Bone marrow (tissue), 2 donors: ENCODE results near the gene LCN6.
"Not testable (repeated sequence)": the region's sequence is repeated elsewhere in the genome, so short reads cannot be mapped to it uniquely, and the experiment has no call there.

ENCODE experiments used
- DNase-seq, 2 donors: peaks; one replicate each; lab custom pipeline; 2025; lab: John Stamatoyannopoulos, UW

The LCN6 gene

DNA sequence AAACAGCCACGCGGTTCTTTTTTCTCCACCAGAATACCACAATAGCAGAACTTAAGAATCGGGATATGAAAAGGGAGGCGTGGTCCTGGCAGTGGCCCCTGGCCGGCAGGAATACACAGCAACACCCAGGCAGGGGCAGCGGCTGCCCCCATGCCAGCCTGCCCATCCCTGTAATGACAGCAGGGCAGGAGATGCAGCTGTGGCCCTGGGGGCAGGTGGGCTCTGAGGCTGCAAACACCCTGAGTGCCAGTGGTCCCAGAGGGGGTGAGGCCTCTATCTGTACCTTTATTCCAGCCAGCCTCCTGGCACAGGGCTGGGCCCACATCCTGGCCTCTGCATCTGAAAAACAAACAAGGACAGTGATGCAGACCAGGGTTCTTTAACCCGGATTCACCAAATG lies 23.6 kb downstream of the LCN6 start:
- DNase-seq = no peak

DNA sequence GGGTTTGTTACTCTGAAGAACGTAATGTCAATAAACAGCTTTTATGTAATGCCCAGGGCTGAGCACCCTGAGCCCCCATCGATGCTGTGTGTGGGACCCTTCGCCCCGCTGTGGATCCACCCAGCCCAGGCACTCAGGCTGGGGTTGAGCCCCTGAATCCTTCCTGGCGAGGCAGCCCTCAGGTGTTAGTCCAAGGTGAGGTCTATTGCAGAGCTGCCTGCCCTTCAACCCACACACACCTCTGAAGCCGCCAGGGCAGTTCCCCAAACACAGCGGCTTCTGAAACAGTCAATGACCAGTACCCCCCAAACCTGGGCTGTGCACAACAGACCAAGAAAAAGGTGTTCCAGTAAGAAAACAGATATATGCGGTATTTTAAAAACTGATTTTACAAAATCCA lies 24.3 kb downstream of the LCN6 start:
- DNase-seq = no peak

DNA sequence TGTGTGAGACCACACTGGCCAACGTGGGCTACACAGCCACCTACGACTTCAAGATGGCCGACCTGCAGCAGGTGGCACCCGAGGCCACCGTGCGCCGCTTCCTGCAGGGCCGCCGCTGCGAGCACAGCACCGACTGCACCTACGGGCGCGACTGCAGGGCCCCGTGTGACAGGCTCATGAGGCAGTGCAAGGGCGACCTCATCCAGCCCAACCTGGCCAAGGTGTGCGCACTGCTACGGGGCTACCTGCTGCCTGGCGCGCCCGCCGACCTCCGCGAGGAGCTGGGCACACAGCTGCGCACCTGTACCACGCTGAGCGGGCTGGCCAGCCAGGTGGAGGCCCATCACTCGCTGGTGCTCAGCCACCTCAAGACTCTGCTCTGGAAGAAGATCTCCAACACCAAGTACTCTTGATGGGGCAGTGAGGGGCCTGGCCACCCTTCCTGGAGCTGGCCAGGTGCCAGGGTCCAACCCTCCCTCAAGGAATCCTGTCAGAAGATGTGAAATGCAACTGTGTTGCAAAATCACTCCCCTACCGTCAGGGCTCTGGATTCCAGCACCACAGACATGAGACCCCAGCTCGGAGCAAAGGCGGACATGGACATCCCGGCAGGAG lies 24.9 kb downstream of the LCN6 start:
- no peak for DNase-seq

DNA sequence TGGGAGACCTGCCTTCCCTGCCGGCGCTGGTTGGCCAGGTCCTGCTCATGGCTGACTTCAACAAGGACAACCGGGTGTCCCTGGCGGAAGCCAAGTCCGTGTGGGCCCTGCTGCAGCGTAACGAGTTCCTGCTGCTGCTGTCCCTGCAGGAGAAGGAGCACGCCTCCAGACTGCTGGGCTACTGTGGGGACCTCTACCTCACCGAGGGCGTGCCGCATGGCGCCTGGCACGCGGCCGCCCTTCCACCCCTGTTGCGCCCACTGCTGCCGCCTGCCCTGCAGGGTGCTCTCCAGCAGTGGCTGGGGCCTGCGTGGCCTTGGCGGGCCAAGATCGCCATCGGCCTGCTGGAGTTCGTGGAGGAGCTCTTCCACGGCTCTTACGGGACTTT lies 25.4 kb downstream of the LCN6 start:
- DNase-seq = no peak

DNA sequence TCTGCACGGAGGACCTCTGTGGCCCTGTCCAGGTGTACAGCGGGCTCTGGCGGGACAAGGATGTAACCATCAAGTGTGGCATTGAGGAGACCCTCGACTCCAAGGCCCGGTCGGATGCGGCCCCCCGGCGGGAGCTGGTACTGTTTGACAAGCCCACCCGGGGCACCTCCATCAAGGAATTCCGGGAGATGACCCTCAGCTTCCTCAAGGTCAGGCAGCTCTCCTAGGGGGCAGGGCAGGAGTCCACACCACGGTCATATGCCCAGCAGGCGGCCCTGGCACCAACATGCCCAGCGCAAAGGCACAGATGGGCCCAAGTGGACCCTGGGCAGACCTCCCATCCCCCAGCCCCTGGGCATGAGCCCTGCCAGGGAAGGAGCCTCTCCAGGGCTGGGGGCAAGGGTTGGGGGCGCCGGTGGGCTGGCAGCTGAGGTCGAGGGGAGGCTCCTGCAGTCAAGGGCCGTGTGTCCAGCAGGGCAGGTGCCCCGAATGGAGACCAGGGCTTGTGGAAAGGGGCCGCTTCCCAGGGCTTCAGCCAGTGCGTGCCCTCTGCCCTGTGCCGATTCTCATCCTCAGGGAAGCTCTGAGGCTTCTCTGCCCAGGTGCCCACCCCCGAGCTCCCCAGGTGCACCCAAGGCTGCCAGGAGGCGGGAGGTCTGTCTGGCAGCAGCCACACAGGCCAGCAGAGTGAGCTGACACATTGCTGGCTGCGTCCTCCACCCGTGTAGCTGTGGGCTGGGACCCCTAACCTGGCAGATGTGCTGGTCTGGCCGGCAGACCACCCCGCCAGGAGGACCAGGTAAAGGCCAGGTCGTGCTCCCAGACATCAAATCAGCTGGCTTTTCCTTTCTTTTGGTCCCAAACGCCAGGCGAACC lies 26.0 kb downstream of the LCN6 start:
- DNase-seq = no peak

DNA sequence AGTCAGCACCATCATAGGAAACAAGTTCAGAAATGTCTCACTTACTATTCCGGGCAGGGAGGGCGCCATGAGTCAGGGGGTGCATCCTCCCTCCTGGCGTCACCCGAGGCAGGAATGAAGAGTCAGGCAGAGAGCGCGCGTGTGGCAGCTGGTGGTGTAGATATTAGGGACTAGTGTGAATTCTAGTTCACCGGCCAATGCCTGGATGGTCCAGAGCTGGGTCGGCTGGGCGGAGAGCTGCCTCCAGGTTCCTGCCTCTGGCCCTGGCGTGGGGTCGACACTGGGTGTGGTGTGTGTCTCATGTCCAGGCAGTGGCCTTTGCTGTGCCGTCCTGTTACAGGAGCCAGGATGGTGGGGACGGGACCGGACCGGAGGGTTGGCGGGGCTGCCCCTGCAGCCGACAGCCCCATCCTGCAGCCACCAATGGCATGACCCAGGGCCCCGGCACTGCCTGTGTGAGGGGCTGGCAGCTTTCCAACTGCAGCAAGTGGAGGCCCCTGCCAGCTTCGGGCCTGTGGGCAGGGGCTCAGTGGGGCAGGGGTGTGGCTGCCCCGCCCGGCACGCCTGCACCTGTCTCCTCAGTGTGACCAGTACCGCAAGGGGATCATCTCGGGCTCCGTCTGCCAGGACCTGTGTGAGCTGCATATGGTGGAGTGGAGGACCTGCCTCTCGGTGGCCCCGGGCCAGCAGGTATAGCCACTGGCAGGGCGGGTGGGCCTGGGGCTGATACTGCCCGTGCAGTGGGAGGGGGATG lies 26.8 kb downstream of the LCN6 start:
- no peak for DNase-seq

DNA sequence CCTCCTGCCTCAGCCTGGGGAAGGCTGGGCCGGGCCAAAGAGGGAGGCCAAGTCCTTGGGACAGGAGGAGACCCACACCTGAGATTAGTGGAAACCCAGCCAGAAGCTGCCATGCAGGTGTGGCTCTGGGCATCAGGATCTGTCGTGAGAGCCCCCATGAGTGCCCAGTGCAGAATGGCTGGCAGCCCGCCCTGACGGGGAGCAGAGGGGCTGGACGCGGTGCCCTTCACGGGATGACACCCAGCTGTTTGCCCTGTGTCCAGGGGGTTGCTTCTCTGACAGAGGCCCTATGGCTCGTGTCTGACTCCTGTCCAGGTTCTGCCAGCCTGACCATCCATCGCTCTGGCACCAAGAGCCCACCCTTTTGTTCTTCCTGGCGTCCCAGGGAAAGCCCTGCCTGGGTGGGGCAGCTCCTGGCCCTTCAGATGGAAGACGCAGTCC lies 27.4 kb downstream of the LCN6 start:
- no peak for DNase-seq

DNA sequence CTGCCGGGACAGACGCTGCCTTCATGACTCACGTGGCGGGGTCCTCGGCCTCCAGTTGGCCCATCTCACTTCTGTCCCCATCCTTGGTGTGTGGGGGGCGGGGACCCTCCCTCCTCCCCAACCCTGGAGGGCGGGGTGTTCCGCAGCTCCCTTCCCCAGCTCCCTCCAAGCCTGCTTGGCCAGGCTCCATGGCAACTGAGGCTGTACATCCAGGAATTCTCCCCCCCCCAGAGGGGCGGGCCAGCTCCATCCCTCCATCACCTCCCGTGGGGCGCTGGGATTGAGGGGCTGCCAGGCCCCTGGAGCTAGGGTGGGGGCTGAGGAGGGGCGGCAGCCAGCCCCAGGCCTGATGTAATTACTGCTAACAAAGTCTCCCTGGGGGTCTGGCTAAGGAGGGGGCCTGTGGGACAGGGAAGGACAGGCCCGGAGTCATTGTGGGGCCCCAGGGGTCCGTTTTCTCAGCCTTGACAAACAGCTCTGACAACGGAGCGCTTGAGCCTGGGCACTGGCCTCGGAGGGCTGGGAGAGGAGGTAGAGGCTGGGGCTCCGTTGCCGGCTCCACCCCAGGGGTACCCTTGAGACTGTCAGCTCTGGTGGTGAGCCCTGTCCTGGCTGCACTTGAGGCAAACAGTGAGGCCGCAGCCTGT lies 28.0 kb downstream of the LCN6 start:
- DNase-seq = no peak

DNA sequence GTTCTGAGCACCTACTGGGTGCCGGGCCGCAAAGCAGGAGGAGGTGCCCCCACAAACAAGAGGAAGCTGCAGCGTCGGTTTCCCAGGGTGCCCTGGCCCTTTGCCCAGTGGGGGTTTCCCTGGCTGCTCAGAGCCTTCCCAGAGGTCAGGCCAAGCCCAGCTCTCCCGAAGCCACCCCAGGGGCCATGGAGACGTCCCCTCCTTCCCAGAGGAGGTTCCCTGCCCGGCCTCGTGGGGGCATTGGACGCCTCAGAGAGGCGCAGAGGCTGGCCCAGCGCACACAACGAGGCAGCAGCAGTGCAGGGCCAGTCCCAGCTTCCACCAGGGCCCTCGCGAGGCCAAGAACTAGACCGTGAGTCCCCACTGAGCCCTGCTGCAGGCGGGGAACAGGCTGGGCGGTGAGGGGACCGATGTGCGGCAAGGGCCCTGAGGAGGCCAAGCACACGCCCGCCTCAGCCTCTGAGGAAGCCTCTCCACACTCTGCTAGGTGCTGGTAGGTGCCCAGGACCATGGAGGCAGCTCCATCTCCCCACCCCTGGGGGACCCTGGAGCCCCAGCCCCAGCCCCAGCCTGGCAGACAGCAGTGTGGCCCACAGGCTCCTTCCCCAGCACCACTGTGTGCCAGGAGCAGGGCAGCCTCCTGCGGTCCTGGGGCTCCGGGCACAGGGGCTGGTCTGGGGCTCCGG lies 29.0 kb downstream of the LCN6 start:
- DNase-seq = peak in 1 of 2 donors; percentile 41

DNA sequence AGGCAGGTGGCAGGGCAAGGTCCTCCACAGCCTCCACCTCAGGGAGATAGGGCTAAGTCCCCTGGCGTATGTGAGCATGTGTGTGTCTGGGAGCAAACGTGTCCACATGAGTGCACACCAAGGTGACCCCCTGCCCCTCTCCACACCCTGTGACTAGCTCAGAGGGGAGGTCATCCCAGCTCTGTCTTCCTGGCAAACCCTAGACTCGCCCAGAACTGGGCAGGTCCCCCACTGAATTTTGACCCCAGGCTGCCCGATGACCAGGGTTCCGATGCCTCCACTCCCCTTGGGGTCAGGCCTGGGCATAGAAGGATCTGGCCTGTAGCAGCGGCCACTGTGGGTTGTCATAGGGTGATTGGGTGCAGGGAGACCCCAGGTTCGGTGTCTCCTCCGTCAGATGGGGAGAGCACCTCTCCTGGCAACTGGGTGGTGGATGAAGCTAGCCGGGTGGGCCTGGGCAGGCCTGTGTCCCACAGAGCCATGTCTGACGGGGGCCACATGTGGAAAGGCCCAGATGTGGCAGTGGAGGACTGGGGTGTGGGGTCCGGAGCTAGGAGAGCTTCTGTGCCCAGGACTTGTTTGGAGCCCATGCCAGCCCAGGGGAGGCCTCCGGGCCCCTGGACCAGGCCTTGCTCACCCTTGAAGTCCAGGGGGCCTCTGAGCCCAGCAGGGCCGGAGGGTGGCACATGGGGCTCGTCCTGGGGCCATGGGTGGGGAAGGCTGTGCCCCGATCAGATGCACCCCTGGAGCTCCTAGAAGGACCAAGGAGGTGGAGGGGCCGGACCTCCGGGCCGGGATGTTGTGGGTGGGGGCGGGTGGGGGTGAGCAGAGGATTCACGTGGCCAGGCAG lies 29.8 kb downstream of the LCN6 start:
- no peak for DNase-seq

DNA sequence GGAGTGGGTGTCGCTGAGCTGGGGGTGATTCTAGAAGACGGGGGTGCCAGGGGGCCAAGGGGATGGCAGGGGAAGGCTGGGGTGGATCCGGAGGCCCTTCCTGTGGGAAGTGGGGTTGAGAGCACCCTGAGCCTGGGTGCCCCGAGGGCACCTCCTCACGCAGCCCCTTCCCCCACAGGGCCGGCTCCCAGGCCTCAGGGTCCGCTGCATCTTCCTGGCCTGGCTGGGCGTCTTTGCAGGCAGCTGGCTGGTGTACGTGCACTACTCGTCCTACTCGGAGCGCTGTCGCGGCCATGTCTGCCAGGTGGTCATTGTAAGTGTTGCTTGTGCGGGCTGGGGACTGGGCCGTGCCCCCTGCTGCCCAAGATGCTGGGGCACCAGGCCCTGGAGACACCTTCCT lies 30.9 kb downstream of the LCN6 start:
- no peak for DNase-seq

DNA sequence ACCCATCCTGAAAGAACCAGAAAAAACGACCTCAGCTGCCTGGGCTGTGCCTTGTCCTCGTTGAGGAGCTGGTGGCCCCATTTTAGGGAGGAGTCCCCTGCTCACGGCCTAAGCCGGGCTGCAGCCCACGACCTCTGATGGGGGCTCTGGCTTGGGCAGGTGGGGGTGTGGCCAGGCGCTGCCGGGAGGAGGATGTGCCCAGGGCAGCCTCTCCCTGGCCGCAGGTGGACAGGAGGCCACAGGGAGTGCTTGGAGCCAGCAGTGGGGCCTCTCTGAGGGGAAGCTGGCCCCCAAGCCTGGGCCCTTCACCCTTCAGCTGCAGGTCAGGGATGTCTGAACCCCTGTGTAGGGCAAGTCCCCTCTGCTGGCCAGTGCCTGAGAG lies 33.4 kb downstream of the LCN6 start:
- DNase-seq = no peak

DNA sequence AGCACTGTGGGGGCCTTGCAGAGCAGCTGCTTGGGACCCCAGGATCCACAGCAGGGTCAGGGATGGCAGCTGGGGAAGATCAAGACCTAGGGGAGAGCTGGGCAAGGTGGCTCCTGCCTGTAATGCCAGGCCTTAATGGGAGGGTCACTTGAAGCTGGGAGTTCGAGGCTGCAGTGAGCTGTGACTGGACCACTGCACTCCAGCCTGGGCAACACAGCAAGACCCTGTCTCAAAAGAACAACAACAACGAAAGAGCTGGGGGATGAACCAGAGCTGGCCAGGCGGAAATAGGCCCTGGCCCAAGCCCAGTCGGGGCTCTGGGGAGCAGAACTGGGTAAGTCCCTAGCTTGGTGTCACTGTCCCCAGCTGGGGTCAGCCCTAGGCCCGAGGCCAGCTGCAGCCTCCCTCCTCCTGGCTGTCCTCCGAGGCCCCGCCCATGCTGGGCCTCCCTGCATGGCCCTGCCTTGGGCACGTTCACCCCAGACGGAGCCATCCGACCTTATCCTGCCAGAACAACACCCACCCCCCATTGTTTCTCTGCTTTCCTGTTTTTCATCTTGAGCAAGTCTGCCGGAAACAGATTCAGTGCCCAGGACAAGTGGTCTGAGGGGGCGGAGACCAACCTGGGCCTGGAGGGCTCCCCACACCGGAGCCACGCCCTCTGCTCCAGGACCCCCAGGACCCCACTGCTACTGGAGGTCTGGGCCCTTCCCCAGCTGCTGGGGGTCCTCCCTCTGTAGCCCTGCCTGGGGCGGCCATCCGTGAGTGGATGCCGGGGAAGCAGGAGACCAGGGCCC lies 34.0 kb downstream of the LCN6 start:
- DNase-seq = peak in 1 of 2 donors; percentile 83

DNA sequence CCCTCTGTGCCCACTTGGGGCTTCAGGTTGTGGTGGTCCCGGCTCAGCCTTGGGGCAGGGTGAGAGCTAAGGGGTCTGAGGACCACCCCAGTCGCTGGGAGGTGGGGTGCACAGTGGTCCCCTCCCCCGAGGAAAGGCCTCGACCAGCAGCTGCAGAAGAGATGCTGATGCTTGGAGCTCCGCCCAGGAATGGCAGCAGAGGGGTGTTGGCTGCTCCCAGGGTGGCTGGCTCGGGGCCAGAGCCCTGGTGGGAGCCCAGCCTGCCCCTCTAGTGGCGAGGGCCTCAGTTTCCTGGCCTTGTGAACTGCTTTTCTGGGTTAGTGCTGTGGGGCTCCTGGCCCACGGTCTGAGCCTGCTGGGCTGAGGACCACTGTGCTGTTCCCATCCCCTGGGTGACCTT lies 34.8 kb downstream of the LCN6 start:
- no peak for DNase-seq

DNA sequence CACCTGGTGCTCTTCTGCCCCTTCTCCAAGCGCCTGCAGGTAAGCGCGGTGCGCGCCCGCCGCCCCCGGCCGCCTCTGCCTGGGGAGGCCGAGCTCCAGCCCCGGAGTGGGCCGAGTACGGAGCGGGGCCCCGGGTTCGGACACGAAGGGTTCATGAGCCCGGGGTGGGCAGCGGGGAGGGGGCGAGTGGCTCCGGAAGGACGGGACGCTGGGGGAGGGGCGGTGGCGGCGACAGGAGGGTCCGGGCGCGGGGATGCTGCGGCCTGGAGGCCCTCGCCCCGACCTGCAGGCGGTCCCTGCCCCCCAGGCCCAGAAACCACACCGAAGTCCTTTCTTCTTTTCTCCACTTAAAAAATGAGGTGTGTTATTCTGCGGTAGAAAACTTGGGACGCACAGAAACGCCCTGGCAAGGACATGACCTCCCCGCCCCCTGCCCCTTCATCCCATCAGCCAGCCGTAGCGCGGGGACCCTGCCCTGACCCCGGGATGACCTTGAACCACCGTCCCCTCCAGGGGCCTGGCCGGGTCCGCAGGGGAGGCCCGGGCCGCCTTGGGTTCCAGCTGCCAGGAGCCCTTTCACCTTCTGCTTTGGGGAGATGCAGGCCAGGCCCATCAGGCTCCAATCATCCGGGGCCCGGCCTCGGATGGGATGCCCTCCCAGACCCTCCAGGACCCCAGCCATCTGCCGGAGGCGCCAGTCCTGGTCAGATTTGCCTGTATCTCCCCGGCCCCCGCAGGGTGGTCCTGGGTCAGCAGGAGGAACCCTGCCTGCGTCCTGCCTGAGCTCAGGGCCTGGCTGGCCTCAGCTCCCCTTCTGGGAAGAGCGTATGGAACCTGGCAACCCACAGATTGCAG lies 35.4 kb downstream of the LCN6 start:
- DNase-seq = no peak

DNA sequence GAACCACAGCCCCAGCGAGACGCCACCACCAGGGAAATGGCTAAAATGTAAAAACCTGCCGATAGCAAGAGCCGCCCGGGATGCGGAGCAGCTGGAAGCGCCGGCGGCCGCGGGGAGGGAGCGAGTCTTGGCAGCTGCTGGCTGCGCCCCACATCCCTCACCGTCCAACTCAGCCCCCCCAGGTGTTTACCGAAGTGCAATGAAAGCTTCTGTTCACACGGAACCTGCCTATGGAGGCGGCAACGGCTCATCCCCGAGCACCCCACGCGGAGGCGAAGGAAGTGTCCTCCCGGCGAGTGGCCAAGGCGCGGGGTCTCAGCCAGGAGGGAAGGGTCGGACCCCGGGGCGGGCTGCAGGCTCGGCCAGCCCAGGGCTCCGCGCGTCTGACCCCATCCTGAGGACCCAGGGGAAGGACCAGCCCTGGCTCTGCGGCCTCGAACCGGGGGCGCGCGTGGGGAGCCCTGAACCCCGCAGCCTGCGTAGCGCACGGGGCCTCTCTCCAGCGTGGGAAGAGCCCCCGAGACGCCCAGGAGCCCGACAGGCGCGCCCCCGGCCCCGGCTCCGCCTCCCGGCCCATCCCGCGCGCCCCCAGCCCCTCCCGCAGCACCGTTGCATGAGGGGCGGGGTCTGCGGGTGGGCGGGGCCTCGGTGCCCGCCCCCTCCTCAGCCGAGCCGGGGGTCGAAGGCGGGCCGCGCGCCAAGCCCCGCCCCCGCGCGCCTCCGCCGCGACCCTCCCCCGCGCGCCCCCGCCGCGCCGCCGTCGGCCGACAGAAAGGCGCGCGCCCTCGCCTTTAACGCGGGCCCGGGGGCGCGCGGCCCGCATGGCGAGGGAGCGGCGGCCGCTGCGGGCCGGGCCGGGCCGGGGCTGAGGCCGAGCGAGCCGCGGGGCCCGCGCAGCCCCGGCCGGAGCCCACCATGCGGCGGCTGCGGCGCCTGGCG lies 36.3 kb downstream of the LCN6 start, which contains the start of gene DIPK1B:
Gene DIPK1B (plus strand): TSS at position 822 of the 939 bp plus-strand sequence. CDS start 94 bp downstream, at position 916.
- peak in 1 of 2 donors; percentile 22 for DNase-seq

DNA sequence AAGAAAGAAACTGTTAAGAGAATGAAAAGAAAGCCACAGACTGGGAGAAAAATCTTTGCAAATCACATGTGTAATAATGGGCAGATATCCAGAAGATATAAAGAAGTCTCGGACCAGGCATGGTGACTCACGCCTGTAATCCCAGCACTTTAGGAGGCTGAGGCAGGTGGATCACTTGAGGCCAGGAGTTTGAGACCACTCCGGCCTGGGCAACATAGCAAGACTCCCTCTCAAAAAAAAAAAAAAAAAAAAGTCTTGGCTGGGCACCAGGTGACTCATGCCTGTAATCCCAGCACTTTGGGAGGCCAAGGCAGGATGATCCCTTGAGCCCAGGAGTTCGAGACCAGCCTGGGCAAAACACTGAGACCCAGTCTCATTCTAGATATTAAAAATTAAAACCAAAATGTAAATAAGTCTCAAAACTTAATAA lies 37.1 kb downstream of the LCN6 start:
- not testable (repeated sequence) for DNase-seq

DNA sequence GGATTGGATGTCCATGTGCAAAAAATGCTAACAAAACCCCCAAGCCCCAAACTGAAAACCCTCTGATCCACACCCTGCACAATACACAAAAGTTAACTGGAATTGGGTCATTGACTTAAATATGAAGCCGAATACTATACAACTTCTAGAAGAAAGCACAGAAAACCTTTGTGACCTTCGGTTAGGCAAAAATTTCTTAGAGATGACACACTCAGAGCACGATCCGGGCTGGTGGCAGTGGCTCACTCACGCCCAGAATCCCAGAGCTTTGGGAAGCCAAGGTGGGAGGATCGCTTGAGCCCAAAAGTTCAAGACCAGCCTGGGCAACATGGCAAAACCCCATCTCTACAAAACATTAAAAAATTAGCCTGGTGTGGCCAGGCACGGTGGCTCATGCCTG lies 37.8 kb downstream of the LCN6 start:
- no peak for DNase-seq
